ENCODE measurements around the gene ANK3. TPM values are rescaled to one million over a fixed set of nuclear protein-coding genes. Genes with fewer than 3 reads are reported as not detected.

The ANK3 gene
- total and polyA plus RNA-seq, 2 donors = 12.1 to 12.6 TPM

DNA sequence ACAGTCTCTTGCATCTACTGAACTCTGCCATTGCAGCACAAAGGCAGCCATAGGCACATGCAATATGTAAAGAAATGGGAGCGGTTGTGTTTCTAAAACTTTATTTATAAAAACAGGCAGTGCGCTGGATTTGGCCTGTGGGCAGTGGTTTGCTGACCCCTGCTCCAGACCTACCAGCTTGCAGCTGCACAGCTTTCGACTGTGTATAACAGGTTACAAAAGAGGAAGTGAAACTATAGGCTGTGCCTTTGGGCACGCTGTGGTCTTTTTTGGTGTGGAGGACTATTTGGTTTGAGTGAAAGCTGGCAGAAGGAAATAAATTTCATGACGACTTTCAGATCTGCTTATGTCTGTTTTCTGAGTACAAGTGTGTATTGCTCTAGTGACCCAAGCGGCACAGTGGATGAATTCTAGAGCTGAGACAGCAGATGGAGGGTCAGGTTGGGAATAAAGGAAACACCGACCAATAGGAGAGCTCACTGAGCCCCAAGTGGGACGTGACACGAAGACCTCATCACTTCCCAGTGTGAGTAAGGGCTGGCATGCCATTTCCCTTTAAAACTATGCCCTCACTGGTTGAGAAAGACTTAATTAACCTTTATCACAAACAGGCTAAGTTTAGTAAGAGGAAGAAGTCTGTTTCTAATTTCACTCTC lies 152.7 kb downstream of the ANK3 start:
- peak; percentile 4 to 60 (median 17) for DNase-seq (ENCODE audit: low read depth in 6 of 9, low spot score in 9 of 9)
- Histone ChIP-seq H3K27ac (ENCODE audit: low read depth in 1 of 2, low read length in 1 of 2) (no peak overlapping the region), H3K27me3 (ENCODE audit: control insufficient read depth in 2 of 2, insufficient read depth in 1 of 2, low read length in 1 of 2) (no peaks in the 10 kb centered on the region), H3K4me1 (ENCODE audit: control insufficient read depth in 2 of 2, insufficient read depth in 2 of 2, low read length in 2 of 2) (peaks cover 0 to 7% of the 10 kb centered on the region in 2 donors), H3K9me3 (ENCODE audit: control insufficient read depth in 2 of 2, insufficient read depth in 1 of 2, low read length in 1 of 2) (no peaks in the 10 kb centered on the region), H3K4me3 (ENCODE audit: low read length in 2 of 2) (peak overlapping the region; percentile 7 to 9), H3K36me3 (ENCODE audit: control insufficient read depth in 2 of 2, insufficient read depth in 2 of 2, low read length in 1 of 2) (no peaks in the 10 kb centered on the region)
- 10% methylated on average over 9 of the region's 9 CpGs for WGBS

DNA sequence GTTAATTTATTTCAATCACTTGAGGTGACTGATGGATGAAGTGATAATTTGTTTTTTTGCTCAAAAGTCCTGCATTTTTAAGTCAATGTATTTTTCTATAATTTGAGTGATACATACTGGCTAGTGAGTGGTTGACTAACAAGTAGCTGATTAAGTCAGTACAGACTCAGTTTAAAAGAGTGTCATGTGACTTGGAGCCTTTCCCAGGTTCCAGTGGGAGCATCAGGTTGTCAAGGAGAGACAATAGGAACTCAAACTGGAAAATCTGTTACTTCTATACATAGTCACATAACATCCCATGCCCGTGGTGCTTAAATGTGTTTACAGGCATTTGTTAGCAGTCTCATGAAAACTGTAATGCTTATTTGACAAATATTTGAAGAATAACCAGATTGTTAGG lies 154.7 kb downstream of the ANK3 start:
- H3K4me3 ChIP-seq (ENCODE audit: low read length in 2 of 2) = no peak overlapping the region
- 89% methylated on average over 1 of the region's 1 CpG for WGBS
- H3K36me3 ChIP-seq (ENCODE audit: control insufficient read depth in 2 of 2, insufficient read depth in 2 of 2, low read length in 1 of 2) = no peaks in the 10 kb centered on the region
- H3K27ac ChIP-seq (ENCODE audit: low read depth in 1 of 2, low read length in 1 of 2) = no peak overlapping the region
- no peak for DNase-seq (ENCODE audit: low read depth in 6 of 9, low spot score in 9 of 9)
- no peaks in the 10 kb centered on the region for H3K9me3 ChIP-seq (ENCODE audit: control insufficient read depth in 2 of 2, insufficient read depth in 1 of 2, low read length in 1 of 2)
- H3K27me3 ChIP-seq (ENCODE audit: control insufficient read depth in 2 of 2, insufficient read depth in 1 of 2, low read length in 1 of 2) = no peaks in the 10 kb centered on the region
- peaks cover 0 to 7% of the 10 kb centered on the region in 2 donors for H3K4me1 ChIP-seq (ENCODE audit: control insufficient read depth in 2 of 2, insufficient read depth in 2 of 2, low read length in 2 of 2)

DNA sequence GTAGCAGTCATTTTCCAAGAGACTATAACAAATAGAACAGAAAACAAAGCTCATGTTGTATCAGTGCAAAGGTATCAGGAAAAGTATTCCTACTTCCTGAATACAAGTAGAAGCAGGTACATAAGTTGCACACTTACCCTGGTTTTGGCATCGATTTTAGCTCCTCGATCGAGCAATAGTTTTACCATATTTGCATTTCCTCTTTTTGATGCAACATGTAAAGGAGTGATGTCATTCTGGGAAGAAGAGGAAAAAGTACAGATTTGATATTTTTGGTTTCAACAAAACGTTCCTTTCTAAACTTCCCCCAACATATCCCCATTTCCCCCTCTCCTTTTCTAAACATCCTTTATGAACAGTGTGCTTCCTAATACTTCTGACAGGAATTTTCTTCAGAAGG lies 155.1 kb downstream of the ANK3 start:
- Histone ChIP-seq H3K4me1 (ENCODE audit: control insufficient read depth in 2 of 2, insufficient read depth in 2 of 2, low read length in 2 of 2) (peaks cover 0 to 7% of the 10 kb centered on the region in 2 donors), H3K36me3 (ENCODE audit: control insufficient read depth in 2 of 2, insufficient read depth in 2 of 2, low read length in 1 of 2) (no peaks in the 10 kb centered on the region), H3K27ac (ENCODE audit: low read depth in 1 of 2, low read length in 1 of 2) (no peak overlapping the region), H3K27me3 (ENCODE audit: control insufficient read depth in 2 of 2, insufficient read depth in 1 of 2, low read length in 1 of 2) (no peaks in the 10 kb centered on the region), H3K9me3 (ENCODE audit: control insufficient read depth in 2 of 2, insufficient read depth in 1 of 2, low read length in 1 of 2) (no peaks in the 10 kb centered on the region), H3K4me3 (ENCODE audit: low read length in 2 of 2) (no peak overlapping the region)
- 94% methylated on average over 4 of the region's 4 CpGs for WGBS
- no peak for DNase-seq (ENCODE audit: low read depth in 6 of 9, low spot score in 9 of 9)

DNA sequence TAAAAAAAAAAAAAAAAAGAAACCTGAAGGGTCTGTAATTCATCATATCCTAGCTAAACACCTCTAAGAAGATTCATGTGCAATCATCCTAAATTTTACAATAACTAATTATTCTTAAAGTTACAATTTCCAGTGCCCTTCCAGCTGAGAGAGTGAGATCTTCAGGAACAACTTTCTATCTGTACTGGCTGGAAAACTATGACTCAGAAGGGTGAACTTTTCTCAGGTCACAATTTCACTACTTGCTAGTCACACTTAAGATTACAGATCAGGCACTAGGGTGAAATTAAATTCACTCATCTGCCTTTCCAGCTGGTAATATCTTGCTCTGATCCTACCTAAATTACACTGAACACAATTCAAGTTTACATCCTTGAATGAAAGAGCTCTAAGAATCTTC lies 158.8 kb downstream of the ANK3 start:
- Histone ChIP-seq H3K27ac (ENCODE audit: low read depth in 1 of 2, low read length in 1 of 2) (no peak overlapping the region), H3K27me3 (ENCODE audit: control insufficient read depth in 2 of 2, insufficient read depth in 1 of 2, low read length in 1 of 2) (no peaks in the 10 kb centered on the region), H3K36me3 (ENCODE audit: control insufficient read depth in 2 of 2, insufficient read depth in 2 of 2, low read length in 1 of 2) (no peaks in the 10 kb centered on the region), H3K4me1 (ENCODE audit: control insufficient read depth in 2 of 2, insufficient read depth in 2 of 2, low read length in 2 of 2) (no peaks in the 10 kb centered on the region), H3K4me3 (ENCODE audit: low read length in 2 of 2) (no peak overlapping the region), H3K9me3 (ENCODE audit: control insufficient read depth in 2 of 2, insufficient read depth in 1 of 2, low read length in 1 of 2) (no peaks in the 10 kb centered on the region)
- no peak for DNase-seq (ENCODE audit: low read depth in 6 of 9, low spot score in 9 of 9)

DNA sequence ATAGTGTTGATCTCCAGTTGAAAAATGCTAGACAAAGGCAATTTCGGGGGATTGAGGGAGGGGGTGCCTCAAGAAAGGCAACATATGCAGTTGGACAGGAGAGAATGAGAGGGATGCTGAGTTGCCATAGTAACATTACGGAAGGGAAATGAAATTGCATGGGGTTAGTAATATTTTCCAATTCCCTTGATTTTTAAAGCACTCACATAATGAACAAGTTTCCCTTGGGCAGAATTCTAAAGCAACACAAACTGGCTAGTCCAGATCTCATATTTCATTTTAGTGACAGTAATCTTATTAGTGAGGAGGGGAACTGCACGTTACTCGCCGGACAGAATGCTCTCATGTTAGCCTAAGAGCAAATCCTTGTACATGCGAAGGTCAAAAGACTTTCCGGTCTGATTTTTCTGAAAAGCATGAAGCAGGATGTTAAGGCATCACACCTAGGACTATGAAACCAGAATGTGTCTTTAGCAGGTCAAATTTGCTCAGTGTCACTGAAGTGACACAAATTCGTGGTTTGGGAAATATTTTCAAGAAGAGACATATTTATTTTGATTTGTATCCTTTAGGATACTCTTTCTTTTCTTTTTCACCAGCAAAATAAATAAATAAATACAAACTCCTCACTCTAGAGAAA lies 165.5 kb downstream of the ANK3 start:
- no peaks in the 10 kb centered on the region for H3K4me1 ChIP-seq (ENCODE audit: control insufficient read depth in 2 of 2, insufficient read depth in 2 of 2, low read length in 2 of 2)
- no peak overlapping the region for H3K4me3 ChIP-seq (ENCODE audit: low read length in 2 of 2)
- no peaks in the 10 kb centered on the region for H3K36me3 ChIP-seq (ENCODE audit: control insufficient read depth in 2 of 2, insufficient read depth in 2 of 2, low read length in 1 of 2)
- H3K27me3 ChIP-seq (ENCODE audit: control insufficient read depth in 2 of 2, insufficient read depth in 1 of 2, low read length in 1 of 2) = no peaks in the 10 kb centered on the region
- no peaks in the 10 kb centered on the region for H3K9me3 ChIP-seq (ENCODE audit: control insufficient read depth in 2 of 2, insufficient read depth in 1 of 2, low read length in 1 of 2)
- DNase-seq (ENCODE audit: low read depth in 6 of 9, low spot score in 9 of 9) = no peak
- H3K27ac ChIP-seq (ENCODE audit: low read depth in 1 of 2, low read length in 1 of 2) = no peak overlapping the region
- 94% methylated on average over 8 of the region's 8 CpGs for WGBS

DNA sequence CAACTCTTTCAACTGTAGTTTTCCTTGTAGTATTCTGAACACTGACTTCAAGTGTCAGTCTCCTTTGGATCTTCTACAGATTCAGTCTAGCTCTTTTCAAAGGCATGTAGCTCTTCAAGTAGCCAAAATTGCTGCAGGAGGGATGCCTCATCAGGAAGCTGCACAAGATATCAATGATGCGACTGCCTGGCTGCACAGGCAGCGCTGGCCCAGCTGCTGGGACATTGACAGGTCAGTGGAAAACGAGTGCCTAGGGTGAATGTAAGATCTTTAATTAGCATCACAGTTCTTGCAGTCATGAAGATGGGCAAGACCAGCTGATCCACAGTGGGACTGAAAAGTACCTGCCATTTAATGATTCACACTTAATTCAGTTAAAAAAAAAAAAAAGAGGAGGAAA lies 167.6 kb downstream of the ANK3 start:
- Histone ChIP-seq H3K9me3 (ENCODE audit: control insufficient read depth in 2 of 2, insufficient read depth in 1 of 2, low read length in 1 of 2) (no peaks in the 10 kb centered on the region), H3K4me1 (ENCODE audit: control insufficient read depth in 2 of 2, insufficient read depth in 2 of 2, low read length in 2 of 2) (no peaks in the 10 kb centered on the region), H3K27me3 (ENCODE audit: control insufficient read depth in 2 of 2, insufficient read depth in 1 of 2, low read length in 1 of 2) (no peaks in the 10 kb centered on the region), H3K27ac (ENCODE audit: low read depth in 1 of 2, low read length in 1 of 2) (no peak overlapping the region), H3K36me3 (ENCODE audit: control insufficient read depth in 2 of 2, insufficient read depth in 2 of 2, low read length in 1 of 2) (no peaks in the 10 kb centered on the region), H3K4me3 (ENCODE audit: low read length in 2 of 2) (no peak overlapping the region)
- no peak for DNase-seq (ENCODE audit: low read depth in 6 of 9, low spot score in 9 of 9)
- 82% methylated on average over 3 of the region's 3 CpGs for WGBS

DNA sequence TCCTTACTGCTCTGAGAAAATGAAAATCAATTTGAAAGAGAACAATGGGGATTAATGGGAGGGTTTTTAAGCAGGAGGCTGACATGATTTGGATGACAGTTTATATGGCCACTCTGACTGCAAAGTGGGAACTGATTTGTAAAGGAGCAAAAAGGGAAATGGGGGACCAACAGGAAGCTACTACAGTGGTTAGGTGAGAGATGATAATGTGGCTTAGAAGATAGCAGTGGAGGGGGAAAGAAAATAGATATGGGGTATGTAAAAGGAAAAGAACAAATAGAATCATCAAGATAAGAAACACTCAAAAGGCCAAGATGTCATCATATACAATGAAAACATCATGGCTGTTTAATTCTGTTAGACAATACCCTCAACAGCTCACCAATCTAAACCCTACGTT lies 177.5 kb downstream of the ANK3 start:
- H3K36me3 ChIP-seq (ENCODE audit: control insufficient read depth in 2 of 2, insufficient read depth in 2 of 2, low read length in 1 of 2) = no peaks in the 10 kb centered on the region
- H3K27me3 ChIP-seq (ENCODE audit: control insufficient read depth in 2 of 2, insufficient read depth in 1 of 2, low read length in 1 of 2) = no peaks in the 10 kb centered on the region
- peaks cover 0 to 6% of the 10 kb centered on the region in 2 donors for H3K4me1 ChIP-seq (ENCODE audit: control insufficient read depth in 2 of 2, insufficient read depth in 2 of 2, low read length in 2 of 2)
- no peaks in the 10 kb centered on the region for H3K9me3 ChIP-seq (ENCODE audit: control insufficient read depth in 2 of 2, insufficient read depth in 1 of 2, low read length in 1 of 2)
- no peak overlapping the region for H3K27ac ChIP-seq (ENCODE audit: low read depth in 1 of 2, low read length in 1 of 2)
- no peak overlapping the region for H3K4me3 ChIP-seq (ENCODE audit: low read length in 2 of 2)
- WGBS = 89% methylated on average over 1 of the region's 1 CpG
- DNase-seq (ENCODE audit: low read depth in 6 of 9, low spot score in 9 of 9) = no peak

DNA sequence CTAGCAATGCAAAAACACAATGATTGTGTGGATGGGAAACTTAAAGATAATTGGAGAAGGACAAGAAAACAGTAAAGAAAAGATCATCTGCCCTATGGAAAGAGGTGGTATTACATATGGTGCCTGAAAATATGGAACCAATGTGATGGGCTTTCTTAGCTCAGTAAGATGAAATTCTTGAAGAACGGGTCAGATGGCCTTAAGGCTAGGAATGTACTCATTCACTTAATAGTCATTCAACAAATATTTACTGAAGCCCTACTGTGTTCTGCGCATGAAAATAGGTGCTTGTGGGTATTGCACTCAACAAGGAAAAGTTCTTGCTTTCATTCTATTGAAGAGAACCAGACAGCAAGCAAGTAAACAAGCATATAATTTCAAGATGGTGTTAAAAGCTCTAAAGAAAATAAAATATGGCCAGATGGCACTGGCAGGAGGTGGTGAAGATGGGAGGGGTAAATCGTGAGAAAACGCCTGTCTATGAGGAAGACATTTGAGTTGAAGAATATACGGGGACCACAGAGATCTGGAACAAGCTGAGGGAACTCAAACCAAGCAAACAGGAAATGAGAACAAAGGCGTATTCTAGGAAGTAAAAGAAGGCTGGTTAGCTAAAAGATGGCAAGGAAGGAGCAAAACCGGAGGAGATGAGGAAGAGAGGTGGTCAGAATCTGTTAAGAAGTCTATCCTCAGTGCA lies 179.7 kb downstream of the ANK3 start:
- H3K4me1 ChIP-seq (ENCODE audit: control insufficient read depth in 2 of 2, insufficient read depth in 2 of 2, low read length in 2 of 2) = peaks cover 0 to 6% of the 10 kb centered on the region in 2 donors
- no peaks in the 10 kb centered on the region for H3K27me3 ChIP-seq (ENCODE audit: control insufficient read depth in 2 of 2, insufficient read depth in 1 of 2, low read length in 1 of 2)
- no peaks in the 10 kb centered on the region for H3K36me3 ChIP-seq (ENCODE audit: control insufficient read depth in 2 of 2, insufficient read depth in 2 of 2, low read length in 1 of 2)
- WGBS = 36% methylated on average over 7 of the region's 7 CpGs
- no peak overlapping the region for H3K4me3 ChIP-seq (ENCODE audit: low read length in 2 of 2)
- no peaks in the 10 kb centered on the region for H3K9me3 ChIP-seq (ENCODE audit: control insufficient read depth in 2 of 2, insufficient read depth in 1 of 2, low read length in 1 of 2)
- DNase-seq (ENCODE audit: low read depth in 6 of 9, low spot score in 9 of 9) = peak in 3 of 9 donors; percentile 6 to 28 (median 11)
- H3K27ac ChIP-seq (ENCODE audit: low read depth in 1 of 2, low read length in 1 of 2) = no peak overlapping the region

DNA sequence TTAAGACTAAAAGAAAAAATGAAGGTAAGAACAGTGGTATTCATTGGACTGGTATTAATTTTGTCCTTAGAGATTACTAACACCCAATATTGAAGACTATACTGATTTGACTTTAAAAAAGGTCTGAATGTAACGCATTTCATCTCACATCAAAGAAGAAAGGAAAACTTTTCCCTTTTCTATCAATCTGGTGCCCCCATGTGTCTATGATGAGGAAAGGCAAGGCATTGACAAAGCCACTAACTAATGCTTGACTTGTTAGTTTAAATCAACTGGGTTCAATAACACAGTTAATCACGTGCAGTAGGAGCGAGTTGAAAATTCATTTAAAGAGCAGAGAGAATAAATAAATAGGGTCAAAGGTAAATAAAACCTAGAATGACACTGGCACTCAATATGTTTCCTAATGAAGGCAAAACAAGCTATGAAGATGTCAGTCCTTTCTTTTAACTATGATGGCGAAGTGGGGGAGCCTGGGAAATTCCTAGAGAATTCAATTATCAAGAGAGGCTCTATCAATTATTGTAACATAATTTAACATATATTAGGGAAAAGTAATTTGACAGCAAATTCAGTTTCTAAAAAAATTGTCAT lies 180.9 kb downstream of the ANK3 start:
- H3K27ac ChIP-seq (ENCODE audit: low read depth in 1 of 2, low read length in 1 of 2) = no peak overlapping the region
- peak in 2 of 9 donors; percentile 13 to 29 for DNase-seq (ENCODE audit: low read depth in 6 of 9, low spot score in 9 of 9)

More for the DNA sequence above, 180.9 kb downstream of the ANK3 start:
- Histone ChIP-seq H3K27me3 (ENCODE audit: control insufficient read depth in 2 of 2, insufficient read depth in 1 of 2, low read length in 1 of 2) (no peaks in the 10 kb centered on the region), H3K36me3 (ENCODE audit: control insufficient read depth in 2 of 2, insufficient read depth in 2 of 2, low read length in 1 of 2) (no peaks in the 10 kb centered on the region), H3K4me1 (ENCODE audit: control insufficient read depth in 2 of 2, insufficient read depth in 2 of 2, low read length in 2 of 2) (peaks cover 0 to 6% of the 10 kb centered on the region in 2 donors), H3K9me3 (ENCODE audit: control insufficient read depth in 2 of 2, insufficient read depth in 1 of 2, low read length in 1 of 2) (no peaks in the 10 kb centered on the region), H3K4me3 (ENCODE audit: low read length in 2 of 2) (no peak overlapping the region)
- WGBS = 53% methylated on average over 4 of the region's 4 CpGs

Measured in thymus (tissue), 11 donors.